Spinal cord (tissue), 10 donors: ENCODE results near the gene XXYLT1. TPM values are rescaled to one million over a fixed set of nuclear protein-coding genes. Genes with fewer than 3 reads are reported as not detected.

ENCODE experiments used
- DNase-seq, 6 donors: peaks; one replicate each; pipeline versions ENCODE4 v3.0.0 to v3.0.0-alpha.2; 2013 to 2015; ENCODE audit warnings: low spot score in 6 of 6, low read depth in 4 of 6
- H3K27ac ChIP-seq: one replicate; pipeline ENCODE4 v1.5.1; 2013; ENCODE audit warnings: low read depth, low read length, control low read depth
- H3K27me3 ChIP-seq: one replicate; pipeline ENCODE4 v1.6.1; 2013; ENCODE audit warnings: low read length; ENCODE audit not compliant: control insufficient read depth, insufficient read depth
- H3K36me3 ChIP-seq: one replicate; pipeline ENCODE4 v1.6.1; 2013; ENCODE audit warnings: low read length; ENCODE audit not compliant: control insufficient read depth, insufficient read depth
- H3K4me1 ChIP-seq: one replicate; pipeline ENCODE4 v1.6.1; 2013; ENCODE audit warnings: low read length; ENCODE audit not compliant: control insufficient read depth, insufficient read depth
- H3K4me3 ChIP-seq: one replicate; pipeline ENCODE4 v1.5.1; 2013; ENCODE audit warnings: low read depth, low read length, control low read depth
- H3K9me3 ChIP-seq: one replicate; pipeline ENCODE4 v1.6.1; 2013; ENCODE audit warnings: low read length; ENCODE audit not compliant: control insufficient read depth, insufficient read depth
- WGBS: methylation state at CpG from one replicate; pipeline ENCODE4 v1.1.5; 2013; ENCODE audit warnings: missing lambda C conversion rate; ENCODE audit not compliant: insufficient coverage; 5-methylcytosine and 5-hydroxymethylcytosine counted together
- polyA plus RNA-seq, 2 donors: library from polyadenylated mRNA; unstranded; fragments of 120-200 nt; gene quantifications; one replicate each; pipeline ENCODE4 v1.2.1, GENCODE V29; 2013; ENCODE audit not compliant: insufficient read length in 2 of 2
- total RNA-seq, 2 donors: library from RNA; depleted of rRNA in 1 of 2; stranded (reverse); fragments of 120-200 nt in 1 of 2; fragments of >200 nt in 1 of 2; gene quantifications; one replicate each; pipeline versions ENCODE4 v1.2.3 to v1.2.4, GENCODE V29; 2013 to 2014
- donor health status: healthy.

Gene XXYLT1
- total and polyA plus RNA-seq, 4 donors = 28.0 to 47.9 (median 37.5) TPM

- no peak overlapping the region for H3K27ac ChIP-seq
- DNase-seq = no peak
- no peaks in the 10 kb centered on the region for H3K27me3 ChIP-seq
- 100% methylated on average over 1 of the region's 4 CpGs for WGBS
- peaks cover 32% of the 10 kb centered on the region for H3K4me1 ChIP-seq
- H3K4me3 ChIP-seq = no peak overlapping the region
- peaks cover 7% of the 10 kb centered on the region for H3K36me3 ChIP-seq
- no peaks in the 10 kb centered on the region for H3K9me3 ChIP-seq
Measured at GRCh38 chr3:195122261-195122660, 148.7 kb downstream of the XXYLT1 start.

- H3K4me3 ChIP-seq = no peak overlapping the region
- WGBS = no CpG with 5 or more reads among the region's 2 CpGs
Measured at GRCh38 chr3:195120267-195120601, 150.7 kb downstream of the XXYLT1 start.

GRCh38 chr3:195119461-195120266, 151.3 kb downstream of the XXYLT1 start:
- 31% methylated on average over 16 of the region's 16 CpGs for WGBS

More at GRCh38 chr3:195120267-195120601, 150.7 kb downstream of the XXYLT1 start:
- H3K4me1 ChIP-seq = peaks cover 32% of the 10 kb centered on the region
- peaks cover 7% of the 10 kb centered on the region for H3K36me3 ChIP-seq
- H3K9me3 ChIP-seq = no peaks in the 10 kb centered on the region
- no peak for DNase-seq
- no peaks in the 10 kb centered on the region for H3K27me3 ChIP-seq
- peak overlapping the region; percentile 69 for H3K27ac ChIP-seq

GRCh38 chr3:195118671-195119070, 152.3 kb downstream of the XXYLT1 start:
- WGBS = 87% methylated on average over 10 of the region's 13 CpGs
- no peak overlapping the region for H3K4me3 ChIP-seq
- no peaks in the 10 kb centered on the region for H3K9me3 ChIP-seq
- DNase-seq = no peak
- peaks cover 36% of the 10 kb centered on the region for H3K4me1 ChIP-seq
- no peaks in the 10 kb centered on the region for H3K27me3 ChIP-seq
- H3K36me3 ChIP-seq = peaks cover 11% of the 10 kb centered on the region
- H3K27ac ChIP-seq = peak overlapping the region; percentile 33

More at GRCh38 chr3:195119461-195120266, 151.3 kb downstream of the XXYLT1 start:
- peaks cover 32% of the 10 kb centered on the region for H3K4me1 ChIP-seq
- peaks cover 10% of the 10 kb centered on the region for H3K36me3 ChIP-seq
- H3K4me3 ChIP-seq = no peak overlapping the region
- no peaks in the 10 kb centered on the region for H3K27me3 ChIP-seq
- peak in 1 of 6 donors; percentile 82 for DNase-seq
- H3K27ac ChIP-seq = peak overlapping the region; percentile 69
- no peaks in the 10 kb centered on the region for H3K9me3 ChIP-seq

- H3K4me3 ChIP-seq = no peak overlapping the region
- H3K4me1 ChIP-seq = peaks cover 36% of the 10 kb centered on the region
- peak overlapping the region; percentile 33 for H3K27ac ChIP-seq
- peaks cover 11% of the 10 kb centered on the region for H3K36me3 ChIP-seq
- DNase-seq = no peak
- WGBS = 65% methylated on average over 9 of the region's 10 CpGs
- no peaks in the 10 kb centered on the region for H3K9me3 ChIP-seq
- H3K27me3 ChIP-seq = no peaks in the 10 kb centered on the region
Measured at GRCh38 chr3:195117978-195118581, 152.9 kb downstream of the XXYLT1 start.

- 100% methylated on average over 1 of the region's 5 CpGs for WGBS
- no peak for DNase-seq
- Histone ChIP-seq H3K4me1 (peaks cover 39% of the 10 kb centered on the region), H3K36me3 (peaks cover 11% of the 10 kb centered on the region), H3K27ac (peak overlapping the region; percentile 1), H3K4me3 (no peak overlapping the region), H3K9me3 (no peaks in the 10 kb centered on the region), H3K27me3 (no peaks in the 10 kb centered on the region)
Measured at GRCh38 chr3:195116407-195117185, 154.4 kb downstream of the XXYLT1 start.

GRCh38 chr3:195115600-195116406, 155.2 kb downstream of the XXYLT1 start:
- Histone ChIP-seq H3K4me3 (no peak overlapping the region), H3K36me3 (peaks cover 11% of the 10 kb centered on the region), H3K9me3 (no peaks in the 10 kb centered on the region), H3K27ac (no peak overlapping the region), H3K27me3 (no peaks in the 10 kb centered on the region), H3K4me1 (peaks cover 37% of the 10 kb centered on the region)
- no peak for DNase-seq
- 89% methylated on average over 20 of the region's 24 CpGs for WGBS

GRCh38 chr3:195114786-195115599, 156.0 kb downstream of the XXYLT1 start:
- 93% methylated on average over 28 of the region's 31 CpGs for WGBS
- DNase-seq = no peak
- no peaks in the 10 kb centered on the region for H3K27me3 ChIP-seq
- H3K27ac ChIP-seq = no peak overlapping the region
- H3K4me1 ChIP-seq = peaks cover 30% of the 10 kb centered on the region
- H3K9me3 ChIP-seq = no peaks in the 10 kb centered on the region
- H3K36me3 ChIP-seq = peaks cover 16% of the 10 kb centered on the region
- H3K4me3 ChIP-seq = no peak overlapping the region
